Measurements from ENCODE around the gene SLAIN1. TPM values are rescaled to one million over a fixed set of nuclear protein-coding genes. Genes with fewer than 3 reads are reported as not detected.

SLAIN1 gene
- total and polyA plus RNA-seq, 2 of the 13 experiments (the other 11 are each of a cell fraction or from before 2014, with no cell fraction given), result 1.2 to 4.5 TPM

DNA sequence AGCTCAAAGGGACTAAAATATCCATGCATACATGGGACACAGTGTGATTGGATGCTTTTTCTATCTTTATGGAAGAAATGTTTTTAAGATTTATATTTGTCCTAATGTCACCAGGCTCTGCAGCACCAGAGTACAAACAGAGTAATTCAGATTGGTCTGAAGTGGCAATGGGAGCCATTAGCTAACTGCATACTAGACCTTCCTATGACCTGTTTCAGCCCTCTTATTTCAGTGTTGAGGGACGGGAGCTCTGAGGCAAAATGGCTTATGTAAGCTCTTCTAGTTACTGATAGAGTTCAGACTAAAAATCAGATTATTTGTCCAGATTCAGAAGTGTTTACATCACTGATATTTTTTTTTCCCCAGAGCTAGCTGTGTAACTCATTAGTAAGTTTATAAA is 4.9 kb downstream of the SLAIN1 start (continued):
- no peak for TF ChIP-seq ZNF878 (CRISPR knock-in tag; IDR thresholded peaks at IDR 0.05)
- no peak for TF ChIP-seq ZNF567 (CRISPR knock-in tag; IDR thresholded peaks at IDR 0.05; ENCODE audit: borderline replicate concordance)
- TF ChIP-seq FOXK2 (IDR thresholded peaks at IDR 0.05), result no peak
- no peak for TF ChIP-seq AGO1 (IDR thresholded peaks at IDR 0.05; ENCODE audit: low read depth, low read length, poor library complexity, severe bottlenecking)
- no peak for TF ChIP-seq ZNF501 (CRISPR knock-in tag; IDR thresholded peaks at IDR 0.05)
- TF ChIP-seq ZNF619 (CRISPR knock-in tag; IDR thresholded peaks at IDR 0.05), result no peak
- TF ChIP-seq FOXP1 (IDR thresholded peaks at IDR 0.05), result no peak
- no peak for TF ChIP-seq FOXP1 (CRISPR knock-in tag; IDR thresholded peaks at IDR 0.05)
- no peak for TF ChIP-seq HOXA5 (CRISPR knock-in tag; IDR thresholded peaks at IDR 0.05)
- TF ChIP-seq FOXM1 (CRISPR knock-in tag; IDR thresholded peaks at IDR 0.05), result no peak
- TF ChIP-seq HNRNPK (IDR thresholded peaks at IDR 0.05; ENCODE audit: low read depth, low read length, poor library complexity, severe bottlenecking), result no peak

GRCh38 chr13:77703408-77703807 is 5.9 kb downstream of the SLAIN1 start:
- H3K36me3 ChIP-seq (replicated peaks in 1 of 2; ENCODE audit: control insufficient read depth in 1 of 2, insufficient read depth in 2 of 2, low read length in 2 of 2), result no peaks in the 10 kb centered on the region
- H3K79me2 ChIP-seq (ENCODE audit: insufficient read depth, low read length), result no peaks in the 10 kb centered on the region
- BruUV-seq (replicated peaks), result no TSS peak
- DNase-seq (ENCODE audit: low spot score) (no peak), FAIRE-seq (no peak), ATAC-seq (no peak)
- peaks cover 1 to 10% of the 10 kb centered on the region in 2 experiments; a peak in 2 of 5 replicates for H3K27me3 ChIP-seq (ENCODE audit: control insufficient read depth in 1 of 2, insufficient read depth in 2 of 2, low read length in 2 of 2)
- intact Hi-C loops (cut with micrococcal nuclease; ENCODE audit: unreplicated experiment) (no loop called here), in situ Hi-C loops (cut with HindIII; ENCODE audit: extremely low pct_ligation_motif_present, low pct_unique_long_range_greater_than_20kb) (no loop called here)
- no peaks in the 10 kb centered on the region for H4K20me1 ChIP-seq (ENCODE audit: insufficient read depth, low read length)
- H3K9me3 ChIP-seq (ENCODE audit: low read length), result peaks cover 14% of the 10 kb centered on the region; the same call in 1 of the 2 replicates
- H3K4me1 ChIP-seq (ENCODE audit: insufficient read depth, low read length), result no peaks in the 10 kb centered on the region; the same call in 1 of the 2 replicates
- H3K4me3 ChIP-seq (replicated peaks in 1 of 3; ENCODE audit: insufficient read depth in 1 of 3, low read depth in 2 of 3, low read length in 3 of 3), result no peak overlapping the region
- 57% methylated on average over 5 of the region's 5 CpGs for WGBS (ENCODE audit: low lambda C conversion rate)
- no peak overlapping the region for H2AFZ ChIP-seq (ENCODE audit: low read length)
- ChIA-PET POLR2A (no interaction called here), CTCF (ENCODE audit: low intra/inter-chr PET ratio, low total read pairs) (no interaction called here)
- no peak overlapping the region for H3K4me2 ChIP-seq (ENCODE audit: low read depth, low read length)
- no peak overlapping the region for H3K9ac ChIP-seq (ENCODE audit: insufficient read depth, low read depth, low read length)
- no peak for TF ChIP-seq EED (CRISPR knock-in tag; IDR thresholded peaks at IDR 0.05)
- TF ChIP-seq POLR2AphosphoS2 (IDR thresholded peaks at IDR 0.05; ENCODE audit: low read depth, low read length), result no peak
- no peak for TF ChIP-seq NFYB (CRISPR knock-in tag; IDR thresholded peaks at IDR 0.05)
- TF ChIP-seq EHMT2 (IDR thresholded peaks at IDR 0.05; ENCODE audit: borderline replicate concordance, low read depth, low read length), result no peak
- H3K27ac ChIP-seq (ENCODE audit: extremely low read length, insufficient read depth, low read length), result no peak overlapping the region

Data from HepG2 (cell line).